Activated T-cell treated with anti-CD3 and anti-CD28 coated beads for 1 hour (primary cell): ENCODE results near the gene MRPS27.

Experiments
- DNase-seq: peaks from one replicate; pipeline ENCODE4 v3.0.0-alpha.2; 2020; ENCODE audit warnings: low read depth

The MRPS27 gene

GRCh38 chr5:72319976-72320752, at the start of gene MRPS27, which contains the start of gene PTCD2:
TSS of gene MRPS27 (minus strand) at chr5:72320240. CDS start at chr5:72320221, 19 bp downstream.
TSS of gene PTCD2 (plus strand) at chr5:72320373. CDS start at chr5:72320383, 10 bp downstream.
- DNase-seq = peak; percentile 87

- DNase-seq = no peak
Measured at GRCh38 chr5:72369711-72370110, 49.7 kb upstream of the MRPS27 start.

- no peak for DNase-seq
Measured at GRCh38 chr5:72369301-72369700, 49.3 kb upstream of the MRPS27 start.

- DNase-seq = no peak
Measured at GRCh38 chr5:72368271-72368670, 48.2 kb upstream of the MRPS27 start.

- no peak for DNase-seq
Measured at GRCh38 chr5:72366324-72366976, 46.4 kb upstream of the MRPS27 start.

GRCh38 chr5:72364951-72365350, 44.9 kb upstream of the MRPS27 start:
- no peak for DNase-seq

GRCh38 chr5:72364171-72364570, 44.1 kb upstream of the MRPS27 start:
- no peak for DNase-seq

GRCh38 chr5:72363166-72363802, 43.2 kb upstream of the MRPS27 start:
- no peak for DNase-seq

GRCh38 chr5:72359886-72360285, 39.8 kb upstream of the MRPS27 start:
- DNase-seq = no peak

- no peak for DNase-seq
Measured at GRCh38 chr5:72358925-72359324, 38.9 kb upstream of the MRPS27 start.

- no peak for DNase-seq
Measured at GRCh38 chr5:72356361-72356760, 36.3 kb upstream of the MRPS27 start.

- DNase-seq = no peak
Measured at GRCh38 chr5:72355706-72356299, 35.8 kb upstream of the MRPS27 start.

- no peak for DNase-seq
Measured at GRCh38 chr5:72353046-72353445, 33.0 kb upstream of the MRPS27 start.

- DNase-seq = no peak
Measured at GRCh38 chr5:72352616-72353015, 32.6 kb upstream of the MRPS27 start.

- DNase-seq = no peak
Measured at GRCh38 chr5:72351376-72351775, 31.3 kb upstream of the MRPS27 start.

GRCh38 chr5:72347801-72348308, 27.8 kb upstream of the MRPS27 start:
- DNase-seq = no peak

GRCh38 chr5:72346398-72346797, 26.4 kb upstream of the MRPS27 start:
- no peak for DNase-seq

- no peak for DNase-seq
Measured at GRCh38 chr5:72338689-72339209, 18.7 kb upstream of the MRPS27 start.

GRCh38 chr5:72337159-72337558, 17.1 kb upstream of the MRPS27 start:
- no peak for DNase-seq

GRCh38 chr5:72330712-72331111, 10.7 kb upstream of the MRPS27 start:
- DNase-seq = no peak

GRCh38 chr5:72328172-72328571, 8.1 kb upstream of the MRPS27 start:
- DNase-seq = no peak

GRCh38 chr5:72326306-72326649, 6.2 kb upstream of the MRPS27 start:
- no peak for DNase-seq
